ENCODE measurements around the gene OR5V1.

Gene OR5V1

DNA sequence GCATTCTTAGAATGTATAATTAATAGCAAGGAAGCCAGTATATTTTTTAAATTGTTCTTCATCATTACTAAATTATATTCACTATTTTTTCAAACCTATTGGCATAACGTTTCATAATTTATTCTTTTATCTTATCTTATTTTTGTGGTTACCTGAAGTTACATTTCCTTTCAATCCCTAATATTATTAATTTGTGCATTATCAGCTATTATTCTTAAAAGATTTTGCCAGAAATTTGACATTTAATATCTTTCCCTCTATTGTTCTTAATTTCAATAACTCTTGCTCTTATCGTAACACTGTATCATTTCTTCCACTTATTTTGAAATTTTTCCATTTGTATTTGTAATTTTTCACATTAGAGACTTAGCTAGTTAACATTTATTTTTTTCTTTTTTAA is 48.7 kb downstream of the OR5V1 start:
- ATAC-seq, result no peak

More for the DNA sequence above, 48.7 kb downstream of the OR5V1 start:
- TF ChIP-seq ZFP3 (CRISPR knock-in tag; IDR thresholded peaks at IDR 0.05), result no peak
- no peak for TF ChIP-seq ARNTL (CRISPR knock-in tag; IDR thresholded peaks at IDR 0.05; ENCODE audit: borderline replicate concordance, low read depth)
- TF ChIP-seq SNAI2 (CRISPR knock-in tag; IDR thresholded peaks at IDR 0.05), result no peak
- TF ChIP-seq, protein P1, sequence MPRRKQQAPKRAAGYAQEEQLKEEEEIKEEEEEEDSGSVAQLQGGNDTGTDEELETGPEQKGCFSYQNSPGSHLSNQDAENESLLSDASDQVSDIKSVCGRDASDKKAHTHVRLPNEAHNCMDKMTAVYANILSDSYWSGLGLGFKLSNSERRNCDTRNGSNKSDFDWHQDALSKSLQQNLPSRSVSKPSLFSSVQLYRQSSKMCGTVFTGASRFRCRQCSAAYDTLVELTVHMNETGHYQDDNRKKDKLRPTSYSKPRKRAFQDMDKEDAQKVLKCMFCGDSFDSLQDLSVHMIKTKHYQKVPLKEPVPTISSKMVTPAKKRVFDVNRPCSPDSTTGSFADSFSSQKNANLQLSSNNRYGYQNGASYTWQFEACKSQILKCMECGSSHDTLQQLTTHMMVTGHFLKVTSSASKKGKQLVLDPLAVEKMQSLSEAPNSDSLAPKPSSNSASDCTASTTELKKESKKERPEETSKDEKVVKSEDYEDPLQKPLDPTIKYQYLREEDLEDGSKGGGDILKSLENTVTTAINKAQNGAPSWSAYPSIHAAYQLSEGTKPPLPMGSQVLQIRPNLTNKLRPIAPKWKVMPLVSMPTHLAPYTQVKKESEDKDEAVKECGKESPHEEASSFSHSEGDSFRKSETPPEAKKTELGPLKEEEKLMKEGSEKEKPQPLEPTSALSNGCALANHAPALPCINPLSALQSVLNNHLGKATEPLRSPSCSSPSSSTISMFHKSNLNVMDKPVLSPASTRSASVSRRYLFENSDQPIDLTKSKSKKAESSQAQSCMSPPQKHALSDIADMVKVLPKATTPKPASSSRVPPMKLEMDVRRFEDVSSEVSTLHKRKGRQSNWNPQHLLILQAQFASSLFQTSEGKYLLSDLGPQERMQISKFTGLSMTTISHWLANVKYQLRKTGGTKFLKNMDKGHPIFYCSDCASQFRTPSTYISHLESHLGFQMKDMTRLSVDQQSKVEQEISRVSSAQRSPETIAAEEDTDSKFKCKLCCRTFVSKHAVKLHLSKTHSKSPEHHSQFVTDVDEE (CRISPR knock-in tag; IDR thresholded peaks at IDR 0.05), result no peak
- TF ChIP-seq CREB5 (CRISPR knock-in tag; IDR thresholded peaks at IDR 0.05; ENCODE audit: low read depth), result no peak
- TF ChIP-seq GLIS3 (CRISPR knock-in tag; IDR thresholded peaks at IDR 0.05), result no peak
- TF ChIP-seq TCF4 (CRISPR knock-in tag; IDR thresholded peaks at IDR 0.05; ENCODE audit: borderline replicate concordance), result no peak
- no peak for TF ChIP-seq OSR1 (CRISPR knock-in tag; IDR thresholded peaks at IDR 0.05)
- TF ChIP-seq TOX (CRISPR knock-in tag; IDR thresholded peaks at IDR 0.05; ENCODE audit: borderline replicate concordance), result no peak
- no peak for TF ChIP-seq BACH2 (CRISPR knock-in tag; IDR thresholded peaks at IDR 0.05; ENCODE audit: borderline replicate concordance)
- TF ChIP-seq ZNF70 (CRISPR knock-in tag; IDR thresholded peaks at IDR 0.05), result no peak
- TF ChIP-seq ZC3H10 (CRISPR knock-in tag; IDR thresholded peaks at IDR 0.05), result no peak
- no peak for TF ChIP-seq CSDC2 (CRISPR knock-in tag; IDR thresholded peaks at IDR 0.05)
- TF ChIP-seq ZNF8 (CRISPR knock-in tag; IDR thresholded peaks at IDR 0.05), result no peak
- TF ChIP-seq ISL1 (CRISPR knock-in tag; IDR thresholded peaks at IDR 0.05), result no peak
- no peak for TF ChIP-seq ZFP30 (CRISPR knock-in tag; IDR thresholded peaks at IDR 0.05)
